DOHH2 (cell line): Measurements from ENCODE around the gene FGF23.

Experiments used
- H3F3A ChIP-seq: fragments of 200-600 bp; sonication (generic), shearing (Covaris generic); 2 replicates; pipeline ENCODE4 v1.6.0; 2016; ENCODE audit warnings: antibody characterized with exemption, mild to moderate bottlenecking; ENCODE audit not compliant: control insufficient read depth, insufficient read depth
- H3K27ac ChIP-seq: fragments of 200-600 bp; sonication (generic); 2 replicates; pipeline ENCODE4 v1.5.1; 2014; ENCODE audit warnings: low read depth, mild to moderate bottlenecking, low read length, moderate library complexity
- H3K27me3 ChIP-seq: fragments of 200-600 bp; sonication (generic); 2 replicates; pipeline ENCODE4 v1.6.1; 2014; ENCODE audit warnings: mild to moderate bottlenecking, low read length, mixed read lengths; ENCODE audit not compliant: control insufficient read depth
- H3K36me3 ChIP-seq: fragments of 200-600 bp; sonication (generic); 2 replicates; pipeline ENCODE4 v1.6.1; 2014; ENCODE audit warnings: mild to moderate bottlenecking, low read length, moderate library complexity, mixed read lengths; ENCODE audit not compliant: control insufficient read depth
- H3K4me1 ChIP-seq: fragments of 200-600 bp; sonication (generic); 2 replicates; pipeline ENCODE4 v1.6.1; 2014; ENCODE audit warnings: mild to moderate bottlenecking, low read length, mixed read lengths; ENCODE audit not compliant: control insufficient read depth
- H3K4me2 ChIP-seq: fragments of 200-600 bp; sonication (generic); 2 replicates; pipeline ENCODE4 v1.6.0; 2014; ENCODE audit warnings: mild to moderate bottlenecking, low read length, moderate library complexity
- H3K4me3 ChIP-seq: fragments of 200-600 bp; sonication (generic); 2 replicates; pipeline ENCODE4 v1.5.1; 2014; ENCODE audit warnings: mild to moderate bottlenecking, low read length, mixed read lengths
- H3K79me2 ChIP-seq: fragments of 200-600 bp; sonication (generic); 2 replicates; pipeline ENCODE4 v1.6.1; 2014; ENCODE audit warnings: mild to moderate bottlenecking, low read length, mixed read lengths; ENCODE audit not compliant: control insufficient read depth
- H3K9me2 ChIP-seq: fragments of 200-600 bp; sonication (generic); replicated peaks from 2 replicates; pipeline ENCODE4 v1.6.1; 2014; ENCODE audit warnings: mild to moderate bottlenecking, low read length, mixed read lengths; ENCODE audit not compliant: control insufficient read depth
- H3K9me3 ChIP-seq: fragments of 200-600 bp; sonication (generic); 2 replicates; pipeline ENCODE4 v1.6.1; 2014; ENCODE audit warnings: antibody characterized with exemption, low read length, mixed read lengths; ENCODE audit not compliant: control insufficient read depth, insufficient read depth
- H4K20me1 ChIP-seq: fragments of 200-600 bp; sonication (generic); 2 replicates; pipeline ENCODE4 v1.6.0; 2014; ENCODE audit warnings: low read depth, mild to moderate bottlenecking, antibody characterized with exemption, low read length, moderate library complexity; ENCODE audit not compliant: control insufficient read depth, insufficient read depth
- CTCF ChIP-seq: fragments of 200-600 bp; sonication (generic); IDR thresholded peaks from one replicate; pipeline ENCODE4 v1.5.1; 2014; ENCODE audit warnings: antibody characterized with exemption, mild to moderate bottlenecking, low read depth, low read length; ENCODE audit not compliant: poor library complexity, severe bottlenecking
- EZH2phosphoT487 ChIP-seq: fragments of 200-600 bp; sonication (generic); IDR thresholded peaks from 2 replicates; pipeline ENCODE4 v1.6.1; 2017; ENCODE audit warnings: borderline replicate concordance, mild to moderate bottlenecking, antibody characterized with exemption, low read length, moderate library complexity, mixed read lengths

The FGF23 gene

DNA sequence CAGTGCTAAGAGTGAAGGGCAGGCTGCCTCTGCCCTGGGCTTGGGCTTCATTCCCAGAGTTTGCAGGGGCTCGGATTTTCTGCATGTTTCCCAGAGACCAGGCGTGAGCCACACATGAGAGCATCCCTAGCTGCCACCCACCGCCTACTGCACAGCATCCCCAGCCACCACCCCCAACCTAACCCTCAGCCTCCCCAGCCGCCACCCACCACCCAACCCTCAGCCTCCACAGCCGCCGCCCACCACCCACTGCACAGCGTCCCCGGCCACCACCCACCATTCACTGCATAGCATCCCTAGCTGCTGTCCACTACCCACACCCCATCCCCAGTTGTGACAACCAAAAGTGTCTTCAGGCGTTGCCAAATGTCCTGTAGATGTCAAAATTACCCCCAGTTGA, 43.5 kb upstream of the FGF23 start:
- TF ChIP-seq CTCF = no peak
- no peak for TF ChIP-seq EZH2phosphoT487
- Histone ChIP-seq H3K9me3 (no peaks in the 10 kb centered on the region), H4K20me1 (no peaks in the 10 kb centered on the region; the same call in 1 of the 2 replicates), H3K79me2 (no peaks in the 10 kb centered on the region), H3K36me3 (no peaks in the 10 kb centered on the region), H3K4me2 (no peak overlapping the region), H3F3A (no peaks in the 10 kb centered on the region), H3K27ac (no peak overlapping the region), H3K27me3 (peaks cover 9% of the 10 kb centered on the region; the same call in 1 of the 2 replicates), H3K9me2 (no peaks in the 10 kb centered on the region), H3K4me3 (no peak overlapping the region), H3K4me1 (no peaks in the 10 kb centered on the region)

- Histone ChIP-seq H3K27me3 (peaks cover 9% of the 10 kb centered on the region; the same call in 1 of the 2 replicates), H4K20me1 (no peaks in the 10 kb centered on the region; the same call in 1 of the 2 replicates), H3K9me3 (no peaks in the 10 kb centered on the region), H3K4me3 (no peak overlapping the region), H3K79me2 (no peaks in the 10 kb centered on the region), H3K4me2 (no peak overlapping the region), H3K4me1 (no peaks in the 10 kb centered on the region), H3K9me2 (no peaks in the 10 kb centered on the region), H3F3A (no peaks in the 10 kb centered on the region), H3K27ac (no peak overlapping the region), H3K36me3 (no peaks in the 10 kb centered on the region)
- TF ChIP-seq CTCF = peak; percentile 68
- TF ChIP-seq EZH2phosphoT487 = no peak
These were observed 42.1 kb upstream of the FGF23 start for GRCh38 chr12:4421590-4422031.

GRCh38 chr12:4420138-4420670, 40.7 kb upstream of the FGF23 start:
- no peaks in the 10 kb centered on the region for H3K9me2 ChIP-seq
- H3K36me3 ChIP-seq = no peaks in the 10 kb centered on the region
- no peaks in the 10 kb centered on the region for H3F3A ChIP-seq
- H3K9me3 ChIP-seq = no peaks in the 10 kb centered on the region
- H3K4me2 ChIP-seq = no peak overlapping the region
- H3K4me1 ChIP-seq = no peaks in the 10 kb centered on the region
- no peaks in the 10 kb centered on the region for H3K79me2 ChIP-seq
- no peak overlapping the region for H3K4me3 ChIP-seq
- no peak overlapping the region for H3K27ac ChIP-seq
- TF ChIP-seq EZH2phosphoT487 = no peak
- TF ChIP-seq CTCF = no peak
- H3K27me3 ChIP-seq = peaks cover 12% of the 10 kb centered on the region; the same call in 1 of the 2 replicates
- H4K20me1 ChIP-seq = no peaks in the 10 kb centered on the region; the same call in 1 of the 2 replicates
